DOHH2 (cell line): ENCODE measurements around the gene METAP1D.

Source experiments
- H3F3A ChIP-seq: fragments of 200-600 bp; sonication (generic), shearing (Covaris generic); 2 replicates; pipeline ENCODE4 v1.6.0; 2016; ENCODE audit warnings: antibody characterized with exemption, mild to moderate bottlenecking; ENCODE audit not compliant: control insufficient read depth, insufficient read depth
- H3K27ac ChIP-seq: fragments of 200-600 bp; sonication (generic); 2 replicates; pipeline ENCODE4 v1.5.1; 2014; ENCODE audit warnings: low read depth, mild to moderate bottlenecking, low read length, moderate library complexity
- H3K27me3 ChIP-seq: fragments of 200-600 bp; sonication (generic); 2 replicates; pipeline ENCODE4 v1.6.1; 2014; ENCODE audit warnings: mild to moderate bottlenecking, low read length, mixed read lengths; ENCODE audit not compliant: control insufficient read depth
- H3K36me3 ChIP-seq: fragments of 200-600 bp; sonication (generic); 2 replicates; pipeline ENCODE4 v1.6.1; 2014; ENCODE audit warnings: mild to moderate bottlenecking, low read length, moderate library complexity, mixed read lengths; ENCODE audit not compliant: control insufficient read depth
- H3K4me1 ChIP-seq: fragments of 200-600 bp; sonication (generic); 2 replicates; pipeline ENCODE4 v1.6.1; 2014; ENCODE audit warnings: mild to moderate bottlenecking, low read length, mixed read lengths; ENCODE audit not compliant: control insufficient read depth
- H3K4me2 ChIP-seq: fragments of 200-600 bp; sonication (generic); 2 replicates; pipeline ENCODE4 v1.6.0; 2014; ENCODE audit warnings: mild to moderate bottlenecking, low read length, moderate library complexity
- H3K4me3 ChIP-seq: fragments of 200-600 bp; sonication (generic); 2 replicates; pipeline ENCODE4 v1.5.1; 2014; ENCODE audit warnings: mild to moderate bottlenecking, low read length, mixed read lengths
- H3K79me2 ChIP-seq: fragments of 200-600 bp; sonication (generic); 2 replicates; pipeline ENCODE4 v1.6.1; 2014; ENCODE audit warnings: mild to moderate bottlenecking, low read length, mixed read lengths; ENCODE audit not compliant: control insufficient read depth
- H3K9me2 ChIP-seq: fragments of 200-600 bp; sonication (generic); replicated peaks from 2 replicates; pipeline ENCODE4 v1.6.1; 2014; ENCODE audit warnings: mild to moderate bottlenecking, low read length, mixed read lengths; ENCODE audit not compliant: control insufficient read depth
- H3K9me3 ChIP-seq: fragments of 200-600 bp; sonication (generic); 2 replicates; pipeline ENCODE4 v1.6.1; 2014; ENCODE audit warnings: antibody characterized with exemption, low read length, mixed read lengths; ENCODE audit not compliant: control insufficient read depth, insufficient read depth
- H4K20me1 ChIP-seq: fragments of 200-600 bp; sonication (generic); 2 replicates; pipeline ENCODE4 v1.6.0; 2014; ENCODE audit warnings: low read depth, mild to moderate bottlenecking, antibody characterized with exemption, low read length, moderate library complexity; ENCODE audit not compliant: control insufficient read depth, insufficient read depth
- CTCF ChIP-seq: fragments of 200-600 bp; sonication (generic); IDR thresholded peaks from one replicate; pipeline ENCODE4 v1.5.1; 2014; ENCODE audit warnings: antibody characterized with exemption, mild to moderate bottlenecking, low read depth, low read length; ENCODE audit not compliant: poor library complexity, severe bottlenecking
- EZH2phosphoT487 ChIP-seq: fragments of 200-600 bp; sonication (generic); IDR thresholded peaks from 2 replicates; pipeline ENCODE4 v1.6.1; 2017; ENCODE audit warnings: borderline replicate concordance, mild to moderate bottlenecking, antibody characterized with exemption, low read length, moderate library complexity, mixed read lengths

METAP1D gene

GRCh38 chr2:172072706-172073105 is 73.0 kb downstream of the METAP1D start:
- H3K4me2 ChIP-seq, result no peak overlapping the region
- no peaks in the 10 kb centered on the region for H3K36me3 ChIP-seq
- H3K4me1 ChIP-seq, result no peaks in the 10 kb centered on the region
- H3K27ac ChIP-seq, result no peak overlapping the region
- no peaks in the 10 kb centered on the region for H3F3A ChIP-seq
- no peaks in the 10 kb centered on the region for H4K20me1 ChIP-seq
- no peaks in the 10 kb centered on the region for H3K9me3 ChIP-seq
- H3K79me2 ChIP-seq, result no peaks in the 10 kb centered on the region
- no peaks in the 10 kb centered on the region for H3K27me3 ChIP-seq
- TF ChIP-seq CTCF (no peak), EZH2phosphoT487 (no peak)
- H3K9me2 ChIP-seq, result no peaks in the 10 kb centered on the region
- H3K4me3 ChIP-seq, result no peak overlapping the region

- Histone ChIP-seq H3K79me2 (no peaks in the 10 kb centered on the region), H3K27ac (no peak overlapping the region), H3K9me2 (no peaks in the 10 kb centered on the region), H3K9me3 (no peaks in the 10 kb centered on the region), H3K4me1 (no peaks in the 10 kb centered on the region), H3K36me3 (no peaks in the 10 kb centered on the region), H3K27me3 (no peaks in the 10 kb centered on the region), H3K4me3 (no peak overlapping the region), H3F3A (no peaks in the 10 kb centered on the region), H4K20me1 (no peaks in the 10 kb centered on the region), H3K4me2 (no peak overlapping the region)
- TF ChIP-seq CTCF (no peak), EZH2phosphoT487 (no peak)
Measured at GRCh38 chr2:172073518-172073917, 73.8 kb downstream of the METAP1D start.

- Histone ChIP-seq H3K27me3 (no peaks in the 10 kb centered on the region), H3K36me3 (no peaks in the 10 kb centered on the region), H3F3A (no peaks in the 10 kb centered on the region)
Measured at GRCh38 chr2:172074254-172074653, 74.5 kb downstream of the METAP1D start.

More at GRCh38 chr2:172074254-172074653, 74.5 kb downstream of the METAP1D start:
- no peak overlapping the region for H3K27ac ChIP-seq
- H3K4me3 ChIP-seq, result no peak overlapping the region
- H3K4me1 ChIP-seq, result no peaks in the 10 kb centered on the region
- H3K9me3 ChIP-seq, result no peaks in the 10 kb centered on the region
- TF ChIP-seq CTCF (no peak), EZH2phosphoT487 (no peak)
- H3K79me2 ChIP-seq, result no peaks in the 10 kb centered on the region
- H3K9me2 ChIP-seq, result no peaks in the 10 kb centered on the region
- no peak overlapping the region for H3K4me2 ChIP-seq
- H4K20me1 ChIP-seq, result no peaks in the 10 kb centered on the region
